ENCODE data around the gene IQSEC2.

The IQSEC2 gene

DNA sequence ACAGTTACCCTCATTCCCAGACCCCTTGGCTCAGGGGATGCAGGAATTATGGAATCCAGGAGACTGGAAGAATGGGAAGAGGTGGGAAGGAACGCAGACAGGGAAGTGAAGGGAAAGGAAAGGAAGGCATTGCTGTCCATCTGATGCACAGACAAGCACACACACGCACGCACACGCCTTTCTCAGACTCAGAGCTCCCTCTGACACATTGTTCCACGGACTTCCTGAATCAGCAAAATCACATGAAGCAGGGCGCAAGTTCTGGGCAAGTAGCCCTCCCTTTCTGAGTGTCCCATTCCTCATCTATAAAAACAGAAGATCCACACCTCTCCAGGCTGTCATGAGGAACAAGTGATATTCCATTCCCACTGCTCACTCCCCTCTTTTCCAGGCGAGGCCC, 13.2 kb downstream of the IQSEC2 start:
- Histone ChIP-seq H3K27ac (ENCODE audit: insufficient read depth, low read length, poor library complexity, severe bottlenecking) (no peak overlapping the region), H3K27me3 (replicated peaks; ENCODE audit: control insufficient read depth, insufficient read depth, low read length, poor library complexity, severe bottlenecking) (no peaks in the 10 kb centered on the region)
- DNase-seq, result no peak

DNA sequence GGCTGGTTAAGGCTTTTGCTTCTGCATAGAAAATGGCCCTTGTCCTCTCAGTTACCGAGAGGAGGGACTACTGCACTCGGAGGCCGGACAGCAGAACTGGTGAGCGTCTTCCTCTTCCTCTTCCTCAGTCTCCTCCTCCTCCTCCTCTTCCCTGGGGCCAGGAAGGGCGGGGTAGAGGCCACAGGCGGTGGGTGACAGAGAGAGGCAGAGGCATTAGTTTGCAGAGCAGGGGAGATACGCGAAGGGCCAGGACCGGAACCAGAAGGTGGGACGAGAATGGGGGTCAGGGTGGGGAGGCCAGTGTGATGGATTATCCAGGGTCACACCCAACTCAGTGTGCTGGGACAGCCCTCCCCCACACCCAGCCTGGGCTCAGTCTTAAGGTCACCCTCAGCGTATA, 14.5 kb downstream of the IQSEC2 start:
- Histone ChIP-seq H3K4me3 (ENCODE audit: insufficient read depth, low read depth, low read length, poor library complexity, severe bottlenecking) (no peak overlapping the region), H3K27ac (ENCODE audit: insufficient read depth, low read length, poor library complexity, severe bottlenecking) (no peak overlapping the region), H3K27me3 (replicated peaks; ENCODE audit: control insufficient read depth, insufficient read depth, low read length, poor library complexity, severe bottlenecking) (no peaks in the 10 kb centered on the region), H3K9me3 (ENCODE audit: control insufficient read depth, low read length) (no peaks in the 10 kb centered on the region), H3K36me3 (ENCODE audit: control insufficient read depth, insufficient read depth, low read length) (no peaks in the 10 kb centered on the region), H3K4me1 (ENCODE audit: control insufficient read depth, insufficient read depth, low read length, poor library complexity, severe bottlenecking) (peaks cover 3% of the 10 kb centered on the region)
- no peak for DNase-seq

More for the DNA sequence above, 13.2 kb downstream of the IQSEC2 start:
- Histone ChIP-seq H3K36me3 (ENCODE audit: control insufficient read depth, insufficient read depth, low read length) (no peaks in the 10 kb centered on the region), H3K4me1 (ENCODE audit: control insufficient read depth, insufficient read depth, low read length, poor library complexity, severe bottlenecking) (peaks cover 3% of the 10 kb centered on the region), H3K9me3 (ENCODE audit: control insufficient read depth, low read length) (no peaks in the 10 kb centered on the region), H3K4me3 (ENCODE audit: insufficient read depth, low read depth, low read length, poor library complexity, severe bottlenecking) (no peak overlapping the region)

DNA sequence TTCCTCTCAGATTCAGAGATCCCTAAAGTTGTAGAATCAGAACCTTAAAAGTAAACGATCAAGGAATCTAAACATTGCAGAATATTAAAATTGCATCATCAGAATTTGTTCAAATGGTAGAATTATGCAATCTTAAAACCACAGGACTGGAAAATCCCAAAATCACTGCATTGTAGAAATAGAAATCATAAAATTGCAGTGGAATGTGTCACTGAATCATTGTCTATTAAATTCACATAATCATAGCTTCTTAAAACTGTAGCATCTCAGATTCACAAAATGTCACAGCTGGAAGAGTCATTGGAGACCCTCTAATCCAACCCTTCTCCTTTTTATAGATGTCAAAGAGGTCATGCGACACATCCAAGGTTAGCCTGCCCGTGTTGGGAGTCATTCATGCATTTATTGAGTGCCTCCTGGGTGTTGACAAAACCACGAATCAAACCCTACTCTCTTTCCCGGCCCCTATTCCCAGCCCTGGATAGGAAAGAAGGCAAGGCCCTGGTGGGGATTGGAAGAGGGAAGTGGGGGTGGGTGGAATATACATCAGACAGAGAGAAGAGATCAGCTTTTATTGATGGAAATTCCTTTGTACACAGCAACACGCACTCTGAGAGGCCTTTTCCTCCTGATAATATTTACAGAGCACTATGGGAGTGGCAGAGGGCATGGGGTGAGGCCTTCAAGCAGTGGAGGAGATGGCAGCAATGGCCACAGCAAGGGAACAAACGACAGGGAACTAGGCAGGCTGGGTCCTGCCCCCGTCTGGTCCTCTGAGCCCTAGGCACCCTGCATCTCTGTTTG, 15.4 kb downstream of the IQSEC2 start:
- no peaks in the 10 kb centered on the region for H3K36me3 ChIP-seq (ENCODE audit: control insufficient read depth, insufficient read depth, low read length)
- H3K27me3 ChIP-seq (replicated peaks; ENCODE audit: control insufficient read depth, insufficient read depth, low read length, poor library complexity, severe bottlenecking), result no peaks in the 10 kb centered on the region
- no peak overlapping the region for H3K4me3 ChIP-seq (ENCODE audit: insufficient read depth, low read depth, low read length, poor library complexity, severe bottlenecking)
- H3K4me1 ChIP-seq (ENCODE audit: control insufficient read depth, insufficient read depth, low read length, poor library complexity, severe bottlenecking), result peaks cover 3% of the 10 kb centered on the region
- no peaks in the 10 kb centered on the region for H3K9me3 ChIP-seq (ENCODE audit: control insufficient read depth, low read length)
- DNase-seq, result no peak
- no peak overlapping the region for H3K27ac ChIP-seq (ENCODE audit: insufficient read depth, low read length, poor library complexity, severe bottlenecking)

DNA sequence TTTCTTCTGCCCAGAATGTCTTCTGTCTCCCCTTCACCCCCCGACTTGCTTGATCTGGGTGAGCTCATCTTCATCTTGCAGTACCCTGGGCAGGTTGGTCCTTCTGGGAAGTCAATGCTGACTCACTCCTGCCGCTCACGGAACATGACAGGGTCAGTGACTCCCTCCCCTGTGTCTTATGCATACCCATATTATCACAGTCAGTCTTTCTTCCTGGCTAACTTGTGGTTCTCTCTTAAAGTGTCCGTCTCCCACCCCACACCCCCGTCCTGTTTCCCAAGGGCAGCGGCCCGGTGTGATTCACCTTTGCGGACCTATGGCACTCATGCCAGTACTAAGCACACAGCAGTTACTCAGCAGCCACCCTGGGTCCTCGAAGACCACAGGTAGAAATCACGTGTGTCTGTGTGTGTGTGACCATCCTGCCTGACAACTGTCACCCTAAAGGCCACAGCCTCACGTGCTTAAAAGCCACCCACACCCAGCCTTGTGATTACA, 17.7 kb downstream of the IQSEC2 start:
- DNase-seq, result no peak
- no peaks in the 10 kb centered on the region for H3K36me3 ChIP-seq (ENCODE audit: control insufficient read depth, insufficient read depth, low read length)
- peaks cover 3% of the 10 kb centered on the region for H3K4me1 ChIP-seq (ENCODE audit: control insufficient read depth, insufficient read depth, low read length, poor library complexity, severe bottlenecking)
- no peaks in the 10 kb centered on the region for H3K27me3 ChIP-seq (replicated peaks; ENCODE audit: control insufficient read depth, insufficient read depth, low read length, poor library complexity, severe bottlenecking)
- H3K9me3 ChIP-seq (ENCODE audit: control insufficient read depth, low read length), result no peaks in the 10 kb centered on the region
- H3K4me3 ChIP-seq (ENCODE audit: insufficient read depth, low read depth, low read length, poor library complexity, severe bottlenecking), result no peak overlapping the region
- no peak overlapping the region for H3K27ac ChIP-seq (ENCODE audit: insufficient read depth, low read length, poor library complexity, severe bottlenecking)

DNA sequence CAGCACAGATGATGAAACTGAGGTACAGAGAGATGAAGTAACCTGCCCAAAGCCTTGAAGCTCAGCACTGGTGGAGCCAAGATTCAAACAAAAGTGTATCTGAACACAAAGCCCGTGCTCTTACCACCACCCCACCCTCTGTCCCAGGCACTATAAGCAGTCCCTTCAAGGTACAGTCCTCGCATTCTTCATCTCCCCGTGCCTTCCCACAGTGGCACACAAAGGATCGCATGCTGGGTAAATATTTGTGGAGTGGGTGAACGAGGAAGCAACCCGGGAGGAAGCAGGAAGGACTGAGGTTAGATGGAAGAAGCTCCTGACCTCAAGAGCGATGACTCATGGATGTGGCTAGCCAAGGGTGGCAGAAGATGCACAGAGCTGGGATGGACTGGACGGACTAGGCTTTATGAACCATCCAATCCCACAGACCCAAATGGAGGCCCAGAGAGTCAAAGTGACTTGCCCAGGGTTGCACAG, 18.4 kb downstream of the IQSEC2 start:
- Histone ChIP-seq H3K4me3 (ENCODE audit: insufficient read depth, low read depth, low read length, poor library complexity, severe bottlenecking) (no peak overlapping the region), H3K4me1 (ENCODE audit: control insufficient read depth, insufficient read depth, low read length, poor library complexity, severe bottlenecking) (peaks cover 3% of the 10 kb centered on the region), H3K27ac (ENCODE audit: insufficient read depth, low read length, poor library complexity, severe bottlenecking) (no peak overlapping the region), H3K27me3 (replicated peaks; ENCODE audit: control insufficient read depth, insufficient read depth, low read length, poor library complexity, severe bottlenecking) (no peaks in the 10 kb centered on the region), H3K9me3 (ENCODE audit: control insufficient read depth, low read length) (no peaks in the 10 kb centered on the region), H3K36me3 (ENCODE audit: control insufficient read depth, insufficient read depth, low read length) (no peaks in the 10 kb centered on the region)
- no peak for DNase-seq

DNA sequence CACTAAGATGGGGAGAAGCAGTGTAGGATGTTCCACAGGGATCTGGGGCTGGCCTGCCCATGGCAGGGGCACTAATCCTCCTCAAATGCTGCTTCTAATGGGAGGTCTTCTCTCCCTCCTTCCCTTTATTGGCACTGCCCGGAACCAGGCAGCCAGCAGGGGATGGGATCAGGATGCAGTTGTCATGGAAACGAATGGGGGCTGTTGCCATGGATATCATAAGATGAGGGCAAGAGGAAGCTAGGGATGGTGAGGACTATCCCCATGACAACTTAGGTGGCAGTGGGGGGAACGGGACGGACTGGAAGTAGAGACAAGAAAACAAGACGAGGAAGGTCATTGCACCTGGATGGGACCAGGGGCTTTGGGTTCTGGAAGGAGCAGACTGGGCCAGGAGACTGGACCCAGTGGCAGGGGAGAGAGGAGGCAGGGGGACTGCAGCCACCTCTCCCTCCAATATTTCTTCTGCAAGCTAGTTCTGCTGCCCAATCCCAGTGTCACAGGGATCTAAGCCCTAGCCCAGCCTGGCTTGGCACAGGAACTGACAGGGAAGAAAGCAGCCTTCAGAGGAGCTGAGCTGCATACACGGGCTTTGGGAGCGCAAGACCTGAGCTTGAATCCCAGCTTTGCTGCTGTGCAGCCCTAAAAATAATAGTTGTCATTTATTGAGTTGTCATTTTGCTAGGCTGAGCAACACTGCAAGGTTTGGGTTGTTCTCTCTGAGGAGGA, 19.0 kb downstream of the IQSEC2 start:
- no peaks in the 10 kb centered on the region for H3K27me3 ChIP-seq (replicated peaks; ENCODE audit: control insufficient read depth, insufficient read depth, low read length, poor library complexity, severe bottlenecking)
- H3K36me3 ChIP-seq (ENCODE audit: control insufficient read depth, insufficient read depth, low read length), result no peaks in the 10 kb centered on the region
- H3K4me1 ChIP-seq (ENCODE audit: control insufficient read depth, insufficient read depth, low read length, poor library complexity, severe bottlenecking), result peaks cover 3% of the 10 kb centered on the region
- no peak overlapping the region for H3K27ac ChIP-seq (ENCODE audit: insufficient read depth, low read length, poor library complexity, severe bottlenecking)
- no peaks in the 10 kb centered on the region for H3K9me3 ChIP-seq (ENCODE audit: control insufficient read depth, low read length)
- no peak overlapping the region for H3K4me3 ChIP-seq (ENCODE audit: insufficient read depth, low read depth, low read length, poor library complexity, severe bottlenecking)
- DNase-seq, result no peak

DNA sequence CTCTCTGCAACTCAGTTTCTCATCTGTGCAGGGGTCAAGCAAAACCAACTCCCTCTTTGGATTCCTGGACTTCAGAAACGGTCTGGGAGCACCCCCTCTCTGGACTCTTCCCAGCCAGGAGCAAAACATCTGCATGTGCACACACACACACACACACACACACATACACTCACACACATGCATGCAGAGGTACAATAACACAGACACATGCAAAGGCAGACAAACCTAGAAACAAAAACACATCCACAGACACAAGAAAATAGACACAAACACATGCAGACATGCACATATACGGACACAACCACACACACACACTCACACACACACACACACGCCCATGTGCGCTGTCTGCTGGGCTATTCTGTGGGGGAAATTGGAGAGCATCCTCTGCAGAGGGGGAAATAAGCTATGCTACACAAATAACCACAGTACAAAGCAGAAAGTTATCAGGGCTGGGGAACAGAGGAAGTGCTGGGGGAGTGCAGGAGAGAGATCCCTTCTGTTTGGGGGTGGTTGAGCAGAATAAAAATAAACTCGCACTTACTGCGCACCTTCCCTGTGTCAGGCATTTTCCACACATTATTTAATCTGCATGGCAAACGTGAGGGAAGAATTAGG, 19.9 kb downstream of the IQSEC2 start:
- DNase-seq, result no peak
- Histone ChIP-seq H3K27me3 (replicated peaks; ENCODE audit: control insufficient read depth, insufficient read depth, low read length, poor library complexity, severe bottlenecking) (no peaks in the 10 kb centered on the region), H3K4me3 (ENCODE audit: insufficient read depth, low read depth, low read length, poor library complexity, severe bottlenecking) (no peak overlapping the region), H3K36me3 (ENCODE audit: control insufficient read depth, insufficient read depth, low read length) (no peaks in the 10 kb centered on the region), H3K4me1 (ENCODE audit: control insufficient read depth, insufficient read depth, low read length, poor library complexity, severe bottlenecking) (peaks cover 3% of the 10 kb centered on the region), H3K9me3 (ENCODE audit: control insufficient read depth, low read length) (no peaks in the 10 kb centered on the region), H3K27ac (ENCODE audit: insufficient read depth, low read length, poor library complexity, severe bottlenecking) (no peak overlapping the region)

DNA sequence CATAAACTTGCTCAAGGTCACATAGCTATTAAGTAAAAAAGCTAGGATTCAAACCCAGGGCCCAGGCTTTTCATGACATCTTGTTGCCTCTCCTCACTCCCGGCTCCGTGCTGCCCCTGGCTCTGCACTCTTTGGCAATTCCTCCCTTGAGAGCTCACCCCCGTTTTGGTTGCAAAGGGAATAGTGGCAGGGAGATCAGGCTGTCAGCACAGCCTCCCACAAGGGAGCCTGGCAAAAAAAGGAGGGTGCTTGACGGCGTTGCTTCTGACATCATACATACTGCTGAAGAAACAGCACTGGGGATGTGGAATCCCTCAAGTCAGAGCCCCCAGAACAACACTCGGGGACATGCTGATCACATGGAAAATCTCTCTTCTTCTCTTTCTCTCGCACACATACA, 20.5 kb downstream of the IQSEC2 start:
- no peaks in the 10 kb centered on the region for H3K36me3 ChIP-seq (ENCODE audit: control insufficient read depth, insufficient read depth, low read length)
- H3K27me3 ChIP-seq (replicated peaks; ENCODE audit: control insufficient read depth, insufficient read depth, low read length, poor library complexity, severe bottlenecking), result no peaks in the 10 kb centered on the region
- no peak overlapping the region for H3K4me3 ChIP-seq (ENCODE audit: insufficient read depth, low read depth, low read length, poor library complexity, severe bottlenecking)
- DNase-seq, result no peak
- peaks cover 3% of the 10 kb centered on the region for H3K4me1 ChIP-seq (ENCODE audit: control insufficient read depth, insufficient read depth, low read length, poor library complexity, severe bottlenecking)
- H3K9me3 ChIP-seq (ENCODE audit: control insufficient read depth, low read length), result no peaks in the 10 kb centered on the region
- no peak overlapping the region for H3K27ac ChIP-seq (ENCODE audit: insufficient read depth, low read length, poor library complexity, severe bottlenecking)

DNA sequence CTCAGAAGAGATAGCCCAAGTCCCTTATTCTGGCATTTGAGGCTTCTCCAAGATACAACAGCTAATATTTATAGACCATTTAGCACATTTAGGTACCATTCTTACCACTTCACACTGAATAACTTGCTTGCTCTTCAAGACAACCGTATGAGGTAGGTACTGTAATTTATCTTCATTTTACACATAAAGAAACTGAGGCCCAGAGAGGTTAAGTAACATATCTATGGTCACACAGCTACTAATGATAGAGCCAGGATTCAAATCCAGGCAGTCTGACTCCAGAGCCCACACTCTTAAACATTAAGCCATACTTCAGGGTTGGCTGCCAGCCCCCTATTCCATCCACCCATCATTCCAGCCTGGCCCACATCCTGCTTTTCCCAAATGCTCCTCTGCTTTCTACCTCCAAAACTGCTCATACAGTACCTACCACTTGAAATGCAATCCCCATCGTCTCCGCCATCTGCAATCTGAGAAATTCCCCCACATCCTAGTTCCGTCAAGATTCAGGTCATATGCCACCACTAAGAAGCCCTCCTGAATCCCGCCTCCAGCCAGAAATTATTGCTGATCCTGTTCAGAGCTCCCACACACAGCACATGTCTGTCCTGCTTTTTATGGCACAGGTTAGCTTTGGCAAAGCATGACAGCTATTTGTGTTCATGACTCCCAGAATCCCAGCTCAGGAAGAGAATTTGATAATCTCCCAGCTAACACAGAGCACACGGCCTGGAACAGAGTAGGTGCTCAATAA, 23.5 kb downstream of the IQSEC2 start:
- Histone ChIP-seq H3K4me3 (ENCODE audit: insufficient read depth, low read depth, low read length, poor library complexity, severe bottlenecking) (no peak overlapping the region), H3K27ac (ENCODE audit: insufficient read depth, low read length, poor library complexity, severe bottlenecking) (no peak overlapping the region), H3K9me3 (ENCODE audit: control insufficient read depth, low read length) (no peaks in the 10 kb centered on the region), H3K36me3 (ENCODE audit: control insufficient read depth, insufficient read depth, low read length) (no peaks in the 10 kb centered on the region), H3K4me1 (ENCODE audit: control insufficient read depth, insufficient read depth, low read length, poor library complexity, severe bottlenecking) (no peaks in the 10 kb centered on the region), H3K27me3 (replicated peaks; ENCODE audit: control insufficient read depth, insufficient read depth, low read length, poor library complexity, severe bottlenecking) (no peaks in the 10 kb centered on the region)
- DNase-seq, result no peak

Measured in effector memory CD4-positive, alpha-beta T cell (primary cell).